ENCODE results near the gene OAT.

DNA sequence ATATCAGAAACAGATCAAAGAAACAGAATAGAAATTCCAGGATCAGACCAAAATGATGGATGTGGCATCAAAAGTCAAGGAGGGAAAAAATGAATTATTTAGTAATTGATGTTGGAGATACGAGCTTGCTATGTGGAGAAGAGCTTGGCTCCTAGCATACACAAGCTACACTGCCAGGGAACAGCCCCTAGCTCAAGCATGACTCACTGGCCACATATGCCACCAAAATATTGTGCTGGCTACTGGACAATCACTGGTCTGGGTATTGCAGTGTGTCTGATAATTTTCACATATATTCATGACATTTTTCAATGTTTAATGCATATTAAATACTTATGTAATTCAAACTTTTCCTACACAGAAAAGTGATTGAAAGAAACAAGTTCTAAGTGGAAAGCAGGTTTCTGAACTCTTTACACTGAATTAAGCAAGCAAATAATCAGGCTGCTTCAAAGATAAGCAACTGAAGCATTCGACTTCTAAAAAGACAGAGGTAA is 59.3 kb downstream of the OAT start:
- TF ChIP-seq, protein P1, sequence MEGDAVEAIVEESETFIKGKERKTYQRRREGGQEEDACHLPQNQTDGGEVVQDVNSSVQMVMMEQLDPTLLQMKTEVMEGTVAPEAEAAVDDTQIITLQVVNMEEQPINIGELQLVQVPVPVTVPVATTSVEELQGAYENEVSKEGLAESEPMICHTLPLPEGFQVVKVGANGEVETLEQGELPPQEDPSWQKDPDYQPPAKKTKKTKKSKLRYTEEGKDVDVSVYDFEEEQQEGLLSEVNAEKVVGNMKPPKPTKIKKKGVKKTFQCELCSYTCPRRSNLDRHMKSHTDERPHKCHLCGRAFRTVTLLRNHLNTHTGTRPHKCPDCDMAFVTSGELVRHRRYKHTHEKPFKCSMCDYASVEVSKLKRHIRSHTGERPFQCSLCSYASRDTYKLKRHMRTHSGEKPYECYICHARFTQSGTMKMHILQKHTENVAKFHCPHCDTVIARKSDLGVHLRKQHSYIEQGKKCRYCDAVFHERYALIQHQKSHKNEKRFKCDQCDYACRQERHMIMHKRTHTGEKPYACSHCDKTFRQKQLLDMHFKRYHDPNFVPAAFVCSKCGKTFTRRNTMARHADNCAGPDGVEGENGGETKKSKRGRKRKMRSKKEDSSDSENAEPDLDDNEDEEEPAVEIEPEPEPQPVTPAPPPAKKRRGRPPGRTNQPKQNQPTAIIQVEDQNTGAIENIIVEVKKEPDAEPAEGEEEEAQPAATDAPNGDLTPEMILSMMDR (IDR thresholded peaks at IDR 0.05; ENCODE audit: borderline replicate concordance, extremely low read depth, low read length, poor library complexity, severe bottlenecking) = no peak
- no peak for TF ChIP-seq EZH2 (IDR thresholded peaks at IDR 0.05; ENCODE audit: borderline replicate concordance, low read depth, low read length, severe bottlenecking)
